NOMO-1 (cell line): ENCODE measurements around the gene ABCD4.
A peak's percentile ranks its signal among the peaks of the same experiment; 100 is the strongest.

Experiments used
- DNase-seq, 2 experiments: peaks; one replicate each; lab custom pipeline; 2025; ENCODE audit not compliant: unreplicated experiment in 2 of 2; lab: John Stamatoyannopoulos, UW

ABCD4 gene

DNA sequence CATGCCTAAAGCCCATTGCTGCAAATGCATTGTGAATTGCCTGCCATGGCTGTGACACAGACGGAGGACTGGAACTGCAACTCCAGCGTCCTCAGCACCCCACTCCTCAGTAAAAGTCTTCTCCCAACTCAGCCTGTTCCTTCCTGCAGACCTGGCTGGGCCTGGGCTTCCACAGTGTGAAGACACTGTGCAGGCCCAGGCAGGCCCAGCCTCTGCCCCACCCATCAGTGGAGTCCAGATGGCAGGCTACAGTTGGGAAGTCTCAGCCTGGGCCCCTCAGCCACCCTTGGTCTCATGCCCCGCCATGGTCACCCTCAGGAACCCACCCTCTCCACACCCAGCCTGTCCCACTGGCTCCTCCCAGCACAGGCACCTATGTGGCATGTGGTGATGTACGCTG lies 41.4 kb downstream of the ABCD4 start:
- no peak for DNase-seq

DNA sequence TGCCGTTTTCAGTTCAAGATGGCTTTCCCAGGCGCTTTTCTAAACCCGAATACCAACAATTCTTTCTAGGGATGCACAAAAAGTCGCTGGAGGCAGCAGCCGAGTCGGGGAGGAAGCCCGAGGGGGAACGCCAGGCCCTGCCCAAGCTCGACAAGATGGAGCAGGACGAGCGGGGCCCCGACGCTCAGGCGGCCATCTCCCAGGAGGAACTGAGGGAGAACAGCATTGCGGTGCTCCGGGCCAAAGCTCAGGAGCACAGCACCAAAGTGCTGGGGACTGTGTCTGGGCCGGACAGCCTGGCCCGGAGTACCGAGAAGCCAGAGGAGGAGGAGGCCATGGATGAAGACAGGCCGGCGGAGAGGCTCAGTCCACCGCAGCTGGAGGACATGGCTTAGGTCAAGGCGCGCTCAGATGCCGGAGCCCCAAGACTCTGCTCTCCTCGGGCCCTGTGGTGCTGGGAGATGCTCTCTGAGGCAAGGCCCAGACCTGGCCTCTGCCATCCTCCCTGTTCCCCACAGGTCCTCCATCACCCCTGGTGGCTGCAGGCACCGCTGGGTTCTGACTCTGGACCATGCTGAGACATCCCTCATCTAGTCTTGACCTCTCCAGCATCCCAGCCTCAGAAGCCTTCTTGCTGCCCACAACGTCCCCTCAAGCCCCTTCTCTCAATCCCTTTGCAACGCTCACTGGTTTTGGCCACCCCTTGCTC lies 42.1 kb downstream of the ABCD4 start:
- DNase-seq, result no peak

DNA sequence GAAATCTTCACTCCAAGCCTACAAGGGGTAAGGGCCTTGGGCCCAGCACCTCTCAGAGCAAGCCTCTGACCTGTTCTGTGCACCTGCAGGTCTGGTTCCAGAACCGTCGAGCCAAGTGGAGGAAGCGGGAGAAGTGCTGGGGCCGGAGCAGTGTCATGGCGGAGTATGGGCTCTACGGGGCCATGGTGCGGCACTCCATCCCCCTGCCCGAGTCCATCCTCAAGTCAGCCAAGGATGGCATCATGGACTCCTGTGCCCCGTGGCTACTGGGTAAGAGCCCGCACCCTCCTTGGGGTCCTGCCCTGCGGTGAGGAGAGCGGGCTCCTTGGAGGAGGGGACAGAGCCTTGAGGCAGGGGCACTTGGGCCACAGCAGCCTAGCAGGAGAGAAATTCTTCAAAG lies 43.2 kb downstream of the ABCD4 start:
- DNase-seq, result no peak

DNA sequence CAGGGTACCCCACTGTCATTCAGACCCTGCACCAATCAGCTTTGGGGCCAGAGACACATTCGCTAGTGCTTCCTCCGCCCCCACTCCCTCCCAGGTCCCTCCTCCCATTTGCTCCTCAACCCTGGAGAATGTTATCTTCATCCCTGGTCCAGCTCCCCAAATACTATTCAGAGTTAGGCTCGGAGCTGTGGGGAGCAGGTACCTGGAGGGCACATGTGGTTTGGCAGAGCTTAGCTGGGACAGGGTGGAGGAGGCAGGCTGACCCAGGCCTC lies 44.0 kb downstream of the ABCD4 start:
- DNase-seq, result no peak

DNA sequence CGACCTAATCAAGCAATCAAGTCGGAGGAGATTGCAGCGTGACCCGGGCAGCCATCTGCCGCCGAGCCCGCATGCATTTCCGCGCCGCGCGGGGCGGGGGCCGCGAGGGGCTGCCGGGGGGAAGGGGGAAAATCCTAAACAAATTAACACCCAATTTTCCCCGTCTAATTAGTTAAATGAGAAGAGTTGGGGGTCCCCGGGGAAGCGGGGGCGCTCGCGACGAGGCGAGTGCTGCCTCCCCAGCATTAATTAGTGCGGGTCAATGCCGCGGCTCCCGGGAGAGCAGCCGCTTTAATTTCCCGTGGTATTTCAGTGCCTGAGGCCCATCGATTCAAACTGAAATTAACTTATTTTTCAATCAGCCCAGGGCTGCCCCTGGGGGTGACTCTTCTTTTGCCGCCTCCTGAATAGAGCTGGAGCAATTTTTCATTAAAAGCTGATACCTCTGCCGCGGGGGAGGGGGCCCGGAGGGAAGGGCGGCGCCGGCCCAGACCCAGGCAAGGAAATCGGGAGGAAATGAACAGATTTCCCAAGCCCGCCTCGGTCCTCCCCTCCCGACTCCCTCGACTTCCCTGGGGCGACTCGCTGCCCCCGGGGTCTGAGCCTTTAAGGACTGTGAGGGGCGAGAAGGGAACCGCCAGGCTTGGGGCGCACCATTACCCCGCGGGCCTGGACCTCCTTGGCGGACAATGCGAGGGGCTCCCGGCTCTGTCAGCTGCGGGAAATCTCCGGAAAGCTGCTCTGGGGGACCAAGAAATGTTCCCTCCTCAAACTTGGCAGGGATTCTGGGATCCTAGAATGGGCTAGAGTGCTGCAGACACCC lies 44.6 kb downstream of the ABCD4 start:
- DNase-seq, result no peak

DNA sequence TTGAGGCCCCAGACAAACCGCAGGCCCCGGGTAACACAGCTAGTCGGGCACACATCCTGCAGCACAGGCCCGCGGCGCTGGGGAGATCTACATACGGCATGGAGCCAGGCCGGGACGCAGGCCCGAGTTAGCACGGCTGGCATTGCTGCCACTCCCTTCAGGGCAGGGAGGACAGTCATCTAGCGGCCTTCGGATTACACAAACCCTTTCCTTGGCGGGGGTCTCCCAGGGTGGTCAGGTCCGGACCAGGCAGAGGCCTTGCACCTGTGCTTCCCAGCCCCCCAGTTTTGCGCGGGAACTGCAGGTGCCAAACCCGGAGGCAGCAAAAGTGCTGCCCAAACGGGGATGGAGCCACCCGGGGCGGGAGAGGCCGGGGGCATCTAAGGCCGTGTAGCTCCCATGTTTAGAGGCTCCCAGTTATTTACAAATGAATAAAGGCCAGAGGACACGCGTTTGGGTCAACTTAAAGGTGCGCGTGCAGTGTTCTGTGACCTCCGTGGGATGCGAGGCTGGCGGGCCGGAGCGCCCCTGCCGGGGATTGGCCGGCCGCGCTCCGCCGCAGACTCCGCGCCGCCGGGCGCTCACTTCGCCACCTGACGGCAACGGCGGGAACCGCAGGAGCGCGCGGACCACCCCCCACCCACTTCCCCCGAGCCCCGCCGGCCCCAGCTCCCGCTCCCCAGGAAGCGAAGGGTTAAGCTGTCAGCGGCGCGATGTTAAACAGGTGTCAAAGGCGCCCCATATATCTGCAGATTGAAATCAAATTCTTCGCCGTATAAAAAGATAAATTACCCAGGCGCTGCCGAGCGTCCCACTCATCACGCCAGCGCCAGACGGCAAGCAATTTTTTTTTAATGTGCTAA lies 45.4 kb downstream of the ABCD4 start:
- peak; percentile 28 to 30 for DNase-seq

DNA sequence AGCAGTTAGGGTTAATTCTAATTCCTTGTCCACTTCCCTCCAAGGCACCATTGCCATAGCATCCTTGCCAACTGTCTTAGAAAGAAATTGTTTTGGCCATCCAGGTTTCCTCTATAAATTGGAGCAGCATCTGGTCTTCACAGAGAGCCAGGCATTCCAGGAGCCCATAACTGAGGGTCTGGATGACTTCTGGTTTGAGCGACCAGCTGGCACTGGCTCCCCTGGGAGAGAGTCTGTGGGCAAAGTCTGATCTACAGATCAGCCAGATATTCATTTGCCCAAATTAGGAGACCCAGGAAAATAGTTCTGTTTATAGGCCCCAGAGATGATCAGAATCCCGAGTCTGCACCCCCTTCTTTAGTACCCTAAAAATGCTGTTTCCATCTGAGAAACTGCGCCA lies 47.5 kb downstream of the ABCD4 start:
- no peak for DNase-seq

DNA sequence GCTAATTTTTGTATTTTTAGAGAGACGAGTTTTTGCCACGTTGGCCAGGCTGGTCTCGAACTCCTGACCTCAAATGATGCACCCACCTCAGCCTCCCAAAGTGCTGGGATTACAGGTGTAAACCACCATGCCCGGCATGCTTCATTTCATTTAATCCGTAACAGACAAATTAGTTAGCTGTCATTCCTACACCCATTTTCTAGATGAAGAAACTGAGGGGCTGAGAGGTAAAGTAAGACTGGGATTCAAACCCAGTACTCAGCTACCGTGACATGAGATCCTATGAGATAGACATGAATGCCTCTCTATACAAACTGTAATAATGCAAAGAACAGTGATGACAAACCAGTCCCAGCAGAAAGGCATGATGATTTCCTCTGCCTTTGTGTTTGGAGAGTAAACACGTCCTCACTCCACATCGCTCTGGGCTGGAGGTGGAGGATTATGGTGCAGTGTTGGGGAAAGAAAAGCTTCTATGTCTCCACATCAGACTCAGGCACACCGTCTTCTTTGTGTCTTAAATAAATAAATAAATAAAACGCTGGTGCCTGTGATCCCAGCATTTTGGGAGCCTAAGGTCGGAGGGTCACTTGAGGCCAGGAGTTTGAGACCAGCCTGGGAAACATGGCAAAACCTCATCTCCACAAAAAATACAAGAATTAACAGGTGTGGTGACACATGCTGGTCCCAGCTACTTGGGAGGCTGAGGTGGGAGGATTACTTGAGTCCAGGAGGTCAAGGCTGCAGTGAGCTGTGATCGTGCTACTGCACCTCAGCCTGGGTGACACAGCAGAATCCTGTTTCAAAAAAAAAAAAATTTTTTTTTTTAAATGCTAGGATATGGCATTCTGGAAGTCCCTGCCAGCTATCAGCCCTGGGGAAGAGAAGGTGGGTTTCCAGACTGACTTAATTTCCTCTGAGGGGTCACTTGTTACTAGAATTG lies 53.0 kb downstream of the ABCD4 start:
- DNase-seq, result no peak

DNA sequence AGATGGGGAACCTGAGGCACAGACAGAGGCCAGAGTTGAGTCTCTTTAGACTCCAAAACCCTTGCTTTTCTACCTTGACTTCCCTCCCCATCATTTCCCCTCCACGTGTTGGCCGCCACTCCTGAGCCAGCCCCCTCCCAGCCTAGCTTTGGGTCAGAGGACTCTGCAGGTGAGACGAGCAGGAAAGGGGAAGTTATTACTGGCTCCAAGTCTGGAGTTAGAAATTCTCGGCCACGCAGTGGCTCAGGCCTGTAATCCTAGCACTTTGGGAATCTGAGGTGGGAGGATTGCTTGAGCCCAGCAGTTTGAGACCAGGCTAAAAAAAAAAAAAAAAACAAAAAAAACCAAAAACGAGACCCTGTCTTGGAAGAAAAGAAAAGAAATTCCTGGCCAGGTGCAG lies 54.7 kb downstream of the ABCD4 start:
- no peak for DNase-seq

DNA sequence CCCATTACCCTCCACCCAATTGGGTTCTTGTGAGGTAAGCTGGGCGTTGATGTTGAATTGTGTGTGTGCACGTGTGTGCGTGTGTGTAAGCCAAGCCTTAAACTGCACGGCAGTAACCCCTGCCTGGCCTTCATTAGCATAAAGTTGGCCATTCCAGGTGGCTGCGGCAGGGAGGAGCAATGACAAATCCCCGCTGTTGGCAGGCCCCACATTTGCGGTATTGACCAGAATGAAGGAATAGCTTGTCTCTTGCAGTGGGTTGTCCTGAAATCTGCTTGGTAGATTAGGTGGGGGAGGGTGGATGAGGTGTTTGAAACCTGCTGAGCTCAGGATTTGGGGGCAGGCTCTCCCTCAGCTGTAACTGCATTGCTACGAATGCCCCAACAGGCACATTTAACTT lies 56.2 kb downstream of the ABCD4 start:
- DNase-seq, result no peak

DNA sequence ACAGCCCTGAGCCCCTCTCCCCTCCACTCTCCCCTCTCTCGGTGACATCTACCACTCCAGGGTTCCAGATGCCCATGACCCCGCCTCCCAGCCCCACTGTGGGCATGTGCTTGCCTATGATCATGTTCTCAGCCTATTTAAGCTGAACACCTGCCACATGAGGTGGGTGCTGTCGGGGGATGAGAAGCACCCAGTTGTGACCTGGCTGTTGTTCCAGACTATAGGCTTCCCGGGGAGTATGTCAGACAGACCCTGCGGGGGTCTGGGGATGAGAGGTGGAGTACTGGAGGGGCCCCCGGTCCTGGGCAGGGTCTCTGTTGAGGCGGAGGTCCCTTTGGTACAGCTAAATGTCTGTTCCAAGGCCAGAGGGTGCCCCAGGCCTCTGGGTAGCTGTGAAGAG lies 57.4 kb downstream of the ABCD4 start:
- DNase-seq, result no peak

DNA sequence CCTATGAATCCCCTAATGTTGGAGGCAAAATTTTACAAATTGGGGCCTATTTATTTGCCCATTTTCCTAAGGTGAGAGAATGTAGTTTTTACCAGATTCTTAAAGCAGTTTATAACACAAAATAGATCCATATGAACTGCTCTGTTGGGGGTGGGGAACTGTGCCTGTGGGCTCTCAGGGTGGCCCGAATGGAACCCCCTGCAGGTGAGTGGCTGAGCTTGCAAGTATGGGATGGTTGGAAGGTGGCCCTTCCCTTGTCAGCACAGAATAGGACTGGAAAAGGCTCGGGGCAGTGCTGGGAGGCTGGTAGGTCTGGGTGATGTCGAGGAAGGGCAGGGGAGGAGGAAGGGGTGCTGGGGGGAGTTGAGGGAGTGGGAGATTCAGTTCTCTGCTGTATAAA lies 58.6 kb downstream of the ABCD4 start:
- no peak for DNase-seq

DNA sequence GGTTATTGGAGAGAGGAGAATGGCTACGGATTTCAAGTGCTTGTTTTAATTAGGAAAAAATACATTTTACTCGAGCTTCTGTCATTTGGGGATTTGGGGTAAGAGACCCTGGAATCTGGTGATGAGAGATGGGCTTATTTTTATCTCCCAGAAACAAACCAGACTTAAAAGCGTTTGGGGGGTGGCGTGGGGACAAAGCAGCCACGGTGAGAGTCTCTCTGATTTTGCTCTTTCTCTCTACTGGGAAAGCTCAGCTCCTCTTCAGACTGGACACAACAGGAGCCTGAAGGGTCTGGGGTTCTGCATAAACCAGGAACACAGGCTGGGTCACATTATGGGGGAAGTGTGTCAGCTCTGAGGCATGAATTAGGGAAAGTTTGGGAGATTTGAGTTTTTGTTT lies 59.7 kb downstream of the ABCD4 start:
- DNase-seq, result no peak

DNA sequence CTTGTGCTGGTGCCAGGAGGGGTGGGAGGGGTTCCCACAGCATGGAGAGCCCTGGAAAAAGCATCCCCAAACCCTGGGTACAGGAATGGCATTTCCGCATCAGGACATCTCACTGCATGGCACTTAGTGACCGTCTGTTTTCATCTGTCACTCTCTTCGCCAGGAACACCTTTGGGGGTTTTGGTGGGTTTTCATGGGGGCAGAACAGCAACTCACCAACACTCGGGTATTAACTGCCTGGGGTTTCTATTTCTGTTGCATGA lies 60.0 kb downstream of the ABCD4 start:
- DNase-seq, result no peak

DNA sequence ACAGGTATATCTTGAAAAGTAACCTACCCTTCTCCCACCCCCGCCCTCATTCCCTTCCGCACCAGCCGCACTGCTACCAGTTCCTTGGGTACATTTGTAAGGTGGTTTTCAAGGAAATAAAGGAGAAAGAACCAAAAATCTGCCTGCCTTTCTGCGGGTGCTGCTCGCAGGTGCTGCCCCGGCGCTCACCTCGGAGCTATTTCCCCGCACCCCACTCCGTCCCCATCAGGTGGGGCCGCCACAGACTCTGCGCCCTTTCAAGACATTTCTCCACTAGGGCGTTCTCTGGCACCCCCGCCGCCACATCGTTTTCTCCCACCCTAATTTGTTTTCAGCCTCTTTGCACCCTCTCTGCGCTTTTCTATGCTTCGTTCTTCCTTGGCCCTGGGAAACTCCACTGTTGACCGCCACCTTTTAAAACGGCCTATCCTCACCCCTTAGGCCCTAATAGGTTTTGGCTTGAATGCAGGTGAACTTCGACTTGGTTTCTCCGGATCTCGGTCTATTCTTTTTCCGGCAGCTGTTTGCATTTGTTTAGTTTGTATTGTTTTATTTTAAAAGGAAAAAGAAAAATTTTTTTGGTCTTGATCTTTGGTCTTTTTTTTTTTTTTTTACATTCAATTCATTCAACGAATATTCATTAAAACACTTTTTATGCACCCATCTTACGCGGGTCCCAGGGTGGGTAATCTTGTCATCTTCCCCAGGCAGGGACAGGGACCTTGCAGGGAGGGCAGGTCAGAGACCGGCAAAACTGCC lies 60.5 kb downstream of the ABCD4 start:
- DNase-seq, result no peak

DNA sequence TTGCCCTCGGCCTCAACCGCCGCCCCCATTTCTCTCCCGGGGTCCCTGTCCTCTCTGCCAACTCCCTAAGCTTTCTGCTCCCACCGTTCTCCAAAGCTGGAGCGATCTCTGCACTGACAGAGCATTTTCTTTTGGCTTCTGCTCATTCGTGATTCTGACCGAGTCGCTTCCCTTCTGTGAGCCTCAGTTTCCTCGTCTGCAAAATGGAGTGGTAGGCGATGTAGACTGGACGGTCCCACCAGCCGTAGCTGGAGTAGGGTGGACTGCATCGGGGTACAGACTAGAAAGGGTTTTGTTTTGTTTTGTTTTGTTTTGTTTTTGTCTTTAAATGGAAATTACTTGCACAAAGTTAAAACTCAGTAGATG lies 61.1 kb downstream of the ABCD4 start:
- no peak for DNase-seq

DNA sequence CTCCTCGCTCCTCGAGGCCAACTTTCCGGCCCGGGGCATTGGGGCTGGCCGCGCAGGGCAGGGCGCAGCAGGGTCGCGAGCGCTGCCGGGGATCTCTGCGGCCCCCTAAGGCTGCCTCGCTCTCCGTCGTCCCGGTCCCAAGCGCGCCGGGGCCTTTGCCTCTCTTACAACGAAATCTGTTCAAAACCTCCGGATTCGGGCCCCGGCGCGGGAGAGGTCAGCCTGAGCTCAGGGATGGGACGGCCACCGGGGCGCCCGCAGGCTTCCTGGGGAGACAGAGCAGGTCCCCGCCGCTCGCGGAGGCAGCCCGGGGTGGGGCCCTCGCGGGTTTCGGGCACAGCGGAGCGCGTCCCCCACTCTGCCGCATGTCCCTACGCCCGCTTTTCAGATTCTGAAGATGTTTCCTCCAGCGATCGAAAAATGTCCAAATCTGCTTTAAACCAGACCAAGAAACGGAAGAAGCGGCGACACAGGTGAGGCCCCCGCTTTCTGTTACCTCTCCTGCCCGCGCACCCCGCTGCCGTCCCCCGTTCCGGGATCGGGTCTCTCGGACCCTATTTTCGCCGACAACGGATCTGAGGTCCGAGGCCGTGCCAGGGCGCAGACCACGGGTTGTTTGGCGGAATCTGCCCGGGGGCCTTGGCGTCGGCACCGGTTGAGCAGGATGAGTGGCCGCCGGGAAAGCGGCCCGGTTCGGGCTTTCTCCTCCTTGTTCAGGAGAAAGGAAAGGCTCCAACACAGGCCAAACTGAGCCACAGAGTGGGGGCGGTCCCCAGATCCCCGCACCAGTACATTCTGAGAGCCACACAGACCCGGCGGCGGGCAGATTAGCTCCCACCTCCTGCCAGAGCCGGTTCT lies 61.7 kb downstream of the ABCD4 start:
- no peak for DNase-seq

DNA sequence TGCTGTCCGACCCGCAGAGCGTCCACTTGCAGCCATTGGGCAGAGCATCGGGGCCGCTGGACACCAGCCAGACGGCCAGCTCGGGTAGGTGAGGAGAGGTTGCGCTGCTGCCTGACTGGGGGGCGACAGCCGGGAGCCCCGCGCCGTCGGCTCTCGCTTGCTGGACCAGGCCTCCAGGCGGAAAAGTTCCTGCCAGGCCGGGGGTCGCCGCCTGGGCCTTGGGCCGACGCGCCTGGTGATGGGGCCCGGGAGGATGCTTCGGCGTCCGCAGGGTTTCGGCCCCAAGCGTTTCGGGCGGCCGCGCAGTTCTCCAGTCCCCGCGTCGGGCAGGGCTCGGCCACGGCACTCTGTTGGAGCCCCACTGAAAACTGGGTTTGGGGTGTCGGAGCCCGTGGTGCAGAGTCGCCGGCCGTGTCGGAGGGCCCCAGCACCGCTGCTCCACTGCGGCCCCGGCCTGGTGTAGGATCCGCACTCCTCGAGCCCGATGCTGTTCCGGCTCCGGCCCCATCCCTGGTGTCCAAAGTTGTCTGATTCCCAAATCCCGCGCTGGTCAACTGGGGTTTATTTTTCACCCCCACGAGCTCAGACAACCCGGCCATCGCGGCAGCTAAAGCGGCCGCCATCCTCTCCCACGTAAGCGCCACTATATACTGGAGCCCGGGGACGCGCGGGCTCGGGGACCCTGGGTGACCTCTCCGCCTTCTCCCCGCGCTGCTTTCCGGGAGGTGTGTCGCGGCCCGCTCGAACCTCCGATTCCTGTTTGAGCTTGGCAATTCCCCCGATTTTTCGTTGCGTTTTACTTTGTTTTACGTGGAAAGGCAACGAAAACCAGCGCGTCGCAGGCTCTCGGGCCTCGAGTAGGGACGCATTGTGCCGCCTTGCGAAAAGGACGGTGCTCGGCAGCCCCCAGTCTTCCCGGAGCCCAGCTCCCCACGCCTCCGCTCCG lies 62.6 kb downstream of the ABCD4 start:
- DNase-seq, result no peak
